Measurements from ENCODE around the gene MICAL2. TPM values are rescaled to one million over a fixed set of nuclear protein-coding genes. Genes with fewer than 3 reads are reported as not detected.

The MICAL2 gene
- total and polyA plus RNA-seq, 2 of the 13 experiments (the other 11 are each of a cell fraction or from before 2014, with no cell fraction given) = 0.78 to 1.1 TPM

DNA sequence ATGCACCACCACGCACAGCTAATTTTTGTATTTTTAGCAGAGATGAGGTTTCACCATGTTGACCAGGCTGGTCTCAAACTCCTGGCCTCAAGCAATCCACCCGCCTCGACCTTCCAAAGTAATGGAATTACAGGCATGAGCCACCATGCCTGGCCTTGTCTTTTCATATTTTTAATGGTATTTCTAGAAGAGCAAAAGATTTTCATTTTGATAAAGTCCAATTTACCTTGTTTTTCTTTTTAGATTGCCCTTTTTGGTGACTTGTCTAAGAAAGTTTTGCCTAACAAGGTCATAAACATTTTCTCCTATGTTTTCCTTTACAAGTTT is 45.5 kb upstream of the MICAL2 start:
- POLR2A ChIA-PET = interaction anchor here (3.2 kb wide), 1 partner anchor 22 kb away, joined by 19 read pairs; no protein-coding TSS in a partner anchor
- H3K9me3 ChIP-seq (ENCODE audit: low read length) = no peaks in the 10 kb centered on the region
- H3K27ac ChIP-seq (ENCODE audit: extremely low read length, insufficient read depth, low read length) = no peak overlapping the region
- no peak overlapping the region for H3K4me2 ChIP-seq (ENCODE audit: low read depth, low read length)
- peaks cover 44% of the 10 kb centered on the region for H3K4me1 ChIP-seq (ENCODE audit: insufficient read depth, low read length)
- ATAC-seq (no peak), FAIRE-seq (no peak), DNase-seq (ENCODE audit: low spot score) (no peak)
- 96% methylated on average over 3 of the region's 3 CpGs for WGBS (ENCODE audit: low lambda C conversion rate)
- H4K20me1 ChIP-seq (ENCODE audit: insufficient read depth, low read length) = no peaks in the 10 kb centered on the region
- H3K79me2 ChIP-seq (ENCODE audit: insufficient read depth, low read length) = no peaks in the 10 kb centered on the region
- TF ChIP-seq MXD4 (CRISPR knock-in tag; IDR thresholded peaks at IDR 0.05) (no peak), ZSCAN29 (CRISPR knock-in tag; conservative IDR thresholded peaks at IDR 0.05) (no peak), ZNF225 (CRISPR knock-in tag; IDR thresholded peaks at IDR 0.05) (no peak)
- H3K36me3 ChIP-seq (replicated peaks in 1 of 2; ENCODE audit: control insufficient read depth in 1 of 2, insufficient read depth in 2 of 2, low read length in 2 of 2) = no peaks in the 10 kb centered on the region
- CTCF ChIA-PET (ENCODE audit: low intra/inter-chr PET ratio, low total read pairs) = no interaction called here
- no TSS peak for BruUV-seq (replicated peaks)
- in situ Hi-C loops (cut with HindIII; ENCODE audit: extremely low pct_ligation_motif_present, low pct_unique_long_range_greater_than_20kb) (no loop called here), intact Hi-C loops (cut with micrococcal nuclease; ENCODE audit: unreplicated experiment) (loop anchor here (5.0 kb wide), 1 partner anchor 217 kb away; no protein-coding TSS in a partner anchor)
- H3K9ac ChIP-seq (ENCODE audit: insufficient read depth, low read depth, low read length) = no peak overlapping the region
- H2AFZ ChIP-seq (ENCODE audit: low read length) = no peak overlapping the region
- H3K27me3 ChIP-seq (ENCODE audit: control insufficient read depth in 1 of 2, insufficient read depth in 2 of 2, low read length in 2 of 2) = no peaks in the 10 kb centered on the region
- H3K4me3 ChIP-seq (replicated peaks in 1 of 3; ENCODE audit: insufficient read depth in 1 of 3, low read depth in 2 of 3, low read length in 3 of 3) = no peak overlapping the region

DNA sequence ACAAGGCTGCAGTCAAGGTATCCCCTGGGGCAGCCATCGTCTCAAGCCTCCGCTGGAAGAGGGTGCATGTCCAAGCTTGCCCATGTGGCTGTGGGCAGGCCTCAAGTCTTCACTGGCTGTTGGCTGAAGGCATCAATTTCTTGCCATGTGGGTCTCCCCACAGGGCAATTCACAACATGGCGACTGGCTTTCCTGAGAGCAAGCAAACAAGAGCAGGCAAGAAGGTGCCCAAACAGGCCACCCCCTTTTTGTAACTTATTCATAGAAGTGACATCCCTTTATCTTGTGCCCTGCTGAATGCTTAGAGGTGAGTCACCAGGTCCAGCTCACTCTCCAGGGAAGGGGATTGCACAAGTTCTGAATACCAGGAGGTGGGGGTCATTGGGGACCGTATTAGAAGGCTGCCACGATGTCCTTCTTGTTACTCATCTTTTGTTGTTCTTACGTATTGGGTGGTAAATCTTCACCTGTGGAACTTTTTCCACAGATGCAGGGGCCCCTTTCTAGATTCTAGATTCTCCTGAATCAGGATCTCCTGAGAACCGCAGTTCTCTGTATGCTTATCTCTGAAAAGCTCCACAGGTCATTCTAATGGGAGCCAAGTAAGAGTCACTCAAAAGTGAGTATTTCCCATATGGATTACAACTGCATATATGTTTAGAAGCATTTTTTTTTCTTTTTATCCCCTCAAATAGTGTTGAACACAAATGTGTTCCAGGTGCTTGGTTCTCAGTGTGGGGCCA is 44.2 kb upstream of the MICAL2 start:
- FAIRE-seq (peak; percentile 88), ATAC-seq (peak; percentile 95), DNase-seq (ENCODE audit: low spot score) (peak; percentile 94)
- WGBS (ENCODE audit: low lambda C conversion rate) = 23% methylated on average over 6 of the region's 7 CpGs
- Histone ChIP-seq H3K79me2 (ENCODE audit: insufficient read depth, low read length) (no peaks in the 10 kb centered on the region), H4K20me1 (ENCODE audit: insufficient read depth, low read length) (no peaks in the 10 kb centered on the region), H3K4me1 (ENCODE audit: insufficient read depth, low read length) (peaks cover 57% of the 10 kb centered on the region), H3K4me2 (ENCODE audit: low read depth, low read length) (peak overlapping the region; percentile 73), H3K9ac (ENCODE audit: insufficient read depth, low read depth, low read length) (peak overlapping the region; percentile 48; the same call in 1 of the 2 replicates), H3K9me3 (ENCODE audit: low read length) (no peaks in the 10 kb centered on the region), H2AFZ (ENCODE audit: low read length) (no peak overlapping the region), H3K27ac (ENCODE audit: extremely low read length, insufficient read depth, low read length) (no peak overlapping the region), H3K27me3 (ENCODE audit: control insufficient read depth in 1 of 2, insufficient read depth in 2 of 2, low read length in 2 of 2) (no peaks in the 10 kb centered on the region), H3K4me3 (replicated peaks in 1 of 3; ENCODE audit: insufficient read depth in 1 of 3, low read depth in 2 of 3, low read length in 3 of 3) (peak overlapping the region in 2 of 3 experiments; percentile 4 to 41; a peak in 2 of 6 replicates), H3K36me3 (replicated peaks in 1 of 2; ENCODE audit: control insufficient read depth in 1 of 2, insufficient read depth in 2 of 2, low read length in 2 of 2) (no peaks in the 10 kb centered on the region)
- in situ Hi-C loops (cut with HindIII; ENCODE audit: extremely low pct_ligation_motif_present, low pct_unique_long_range_greater_than_20kb) = no loop called here
- POLR2A ChIA-PET = interaction anchor here (0.9 to 3.2 kb wide), 5 partner anchors 20 to 186 kb away, joined by 3 to 19 read pairs (median 7); partner anchors contain the start of gene MICAL2
- BruUV-seq (replicated peaks) = no TSS peak
- CTCF ChIA-PET (ENCODE audit: low intra/inter-chr PET ratio, low total read pairs) = no interaction called here
- intact Hi-C loops (cut with micrococcal nuclease; ENCODE audit: unreplicated experiment) = loop anchor here (5.0 kb wide), 1 partner anchor 216 kb away; no protein-coding TSS in a partner anchor
- TF ChIP-seq FOSL1 (CRISPR knock-in tag; IDR thresholded peaks at IDR 0.05; ENCODE audit: borderline replicate concordance) (peak; percentile 88), MXD1 (CRISPR knock-in tag; IDR thresholded peaks at IDR 0.05) (no peak), CEBPB (IDR thresholded peaks at IDR 0.05; ENCODE audit: borderline replicate concordance, low read depth, low read length) (peak; percentile 98), ASH2L (IDR thresholded peaks at IDR 0.05; ENCODE audit: insufficient read length, low read depth, low read length) (no peak), BRF2 (CRISPR knock-in tag; IDR thresholded peaks at IDR 0.05) (no peak), JUND (CRISPR knock-in tag; IDR thresholded peaks at IDR 0.05) (peak; percentile 95), ZNF839 (CRISPR knock-in tag; IDR thresholded peaks at IDR 0.05; ENCODE audit: borderline replicate concordance) (no peak), HMG20A (CRISPR knock-in tag; IDR thresholded peaks at IDR 0.05; ENCODE audit: borderline replicate concordance) (peak; percentile 74; the same call in 1 of the 2 replicates), PHF21A (CRISPR knock-in tag; IDR thresholded peaks at IDR 0.05) (0 out of 2 replicates have a peak, but pooled peaks have one; percentile 51), FOXP1 (IDR thresholded peaks at IDR 0.05) (no peak), FOXP1 (CRISPR knock-in tag; IDR thresholded peaks at IDR 0.05) (peak; percentile 60; the same call in 1 of the 2 replicates)
- TF ChIP-seq, protein P1, sequence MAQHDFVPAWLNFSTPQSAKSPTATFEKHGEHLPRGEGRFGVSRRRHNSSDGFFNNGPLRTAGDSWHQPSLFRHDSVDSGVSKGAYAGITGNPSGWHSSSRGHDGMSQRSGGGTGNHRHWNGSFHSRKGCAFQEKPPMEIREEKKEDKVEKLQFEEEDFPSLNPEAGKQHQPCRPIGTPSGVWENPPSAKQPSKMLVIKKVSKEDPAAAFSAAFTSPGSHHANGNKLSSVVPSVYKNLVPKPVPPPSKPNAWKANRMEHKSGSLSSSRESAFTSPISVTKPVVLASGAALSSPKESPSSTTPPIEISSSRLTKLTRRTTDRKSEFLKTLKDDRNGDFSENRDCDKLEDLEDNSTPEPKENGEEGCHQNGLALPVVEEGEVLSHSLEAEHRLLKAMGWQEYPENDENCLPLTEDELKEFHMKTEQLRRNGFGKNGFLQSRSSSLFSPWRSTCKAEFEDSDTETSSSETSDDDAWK (CRISPR knock-in tag; IDR thresholded peaks at IDR 0.05) = no peak
